ENCODE results near the gene BMPR1B.
"Not testable (repeated sequence)": the region's sequence is repeated elsewhere in the genome, so short reads cannot be mapped to it uniquely, and the experiment has no call there.

The BMPR1B gene

GRCh38 chr4:94833394-94833793 lies 75.6 kb downstream of the BMPR1B start:
- no peak for DNase-seq (ENCODE audit: low read depth)

GRCh38 chr4:94834501-94834900 lies 76.7 kb downstream of the BMPR1B start:
- DNase-seq (ENCODE audit: low read depth): no peak

GRCh38 chr4:94841166-94841863 lies 83.6 kb downstream of the BMPR1B start:
- not testable (repeated sequence) for DNase-seq (ENCODE audit: low read depth)

GRCh38 chr4:94841864-94842221 lies 84.1 kb downstream of the BMPR1B start:
- no peak for DNase-seq (ENCODE audit: low read depth)

- no peak for DNase-seq (ENCODE audit: low read depth)
Observed at GRCh38 chr4:94843216-94843615, 85.5 kb downstream of the BMPR1B start.

- no peak for DNase-seq (ENCODE audit: low read depth)
Observed at GRCh38 chr4:94848326-94848725, 90.6 kb downstream of the BMPR1B start.

- no peak for DNase-seq (ENCODE audit: low read depth)
Observed at GRCh38 chr4:94849901-94850300, 92.1 kb downstream of the BMPR1B start.

GRCh38 chr4:94852616-94853015 lies 94.9 kb downstream of the BMPR1B start:
- DNase-seq (ENCODE audit: low read depth): no peak

- DNase-seq (ENCODE audit: low read depth): no peak
Observed at GRCh38 chr4:94856030-94856429, 98.3 kb downstream of the BMPR1B start.

GRCh38 chr4:94870146-94870545 lies 112.4 kb downstream of the BMPR1B start:
- DNase-seq (ENCODE audit: low read depth): no peak

GRCh38 chr4:94871644-94872305 lies 114.0 kb downstream of the BMPR1B start:
- no peak for DNase-seq (ENCODE audit: low read depth)

GRCh38 chr4:94877973-94878372 lies 120.2 kb downstream of the BMPR1B start:
- DNase-seq (ENCODE audit: low read depth): no peak

GRCh38 chr4:94880956-94881355 lies 123.2 kb downstream of the BMPR1B start:
- no peak for DNase-seq (ENCODE audit: low read depth)

GRCh38 chr4:94882756-94883155 lies 125.0 kb downstream of the BMPR1B start:
- DNase-seq (ENCODE audit: low read depth): no peak

- DNase-seq (ENCODE audit: low read depth): no peak
Observed at GRCh38 chr4:94887027-94887426, 129.3 kb downstream of the BMPR1B start.

- DNase-seq (ENCODE audit: low read depth): no peak
Observed at GRCh38 chr4:94889523-94889922, 131.8 kb downstream of the BMPR1B start.

- no peak for DNase-seq (ENCODE audit: low read depth)
Observed at GRCh38 chr4:94889946-94890345, 132.2 kb downstream of the BMPR1B start.

GRCh38 chr4:94890579-94890978 lies 132.8 kb downstream of the BMPR1B start:
- no peak for DNase-seq (ENCODE audit: low read depth)

- DNase-seq (ENCODE audit: low read depth): no peak
Observed at GRCh38 chr4:94892051-94892450, 134.3 kb downstream of the BMPR1B start.

- no peak for DNase-seq (ENCODE audit: low read depth)
Observed at GRCh38 chr4:94895081-94895480, 137.3 kb downstream of the BMPR1B start.

GRCh38 chr4:94897023-94897422 lies 139.3 kb downstream of the BMPR1B start:
- DNase-seq (ENCODE audit: low read depth): no peak

- no peak for DNase-seq (ENCODE audit: low read depth)
Observed at GRCh38 chr4:94905511-94905910, 147.8 kb downstream of the BMPR1B start.

GRCh38 chr4:94909645-94910044 lies 151.9 kb downstream of the BMPR1B start:
- no peak for DNase-seq (ENCODE audit: low read depth)

- no peak for DNase-seq (ENCODE audit: low read depth)
Observed at GRCh38 chr4:94911106-94911505, 153.4 kb downstream of the BMPR1B start.

All from activated T-cell treated with anti-CD3 and anti-CD28 coated beads for 24 hours (primary cell).